H9 (cell line): ENCODE results near the gene TMIGD3. TPM values are rescaled to one million over a fixed set of nuclear protein-coding genes. Genes with fewer than 3 reads are reported as not detected.

Source experiments
- DNase-seq: peaks from one replicate; pipeline ENCODE4 v3.0.0-alpha.2; 2017
- H2AFZ ChIP-seq: one replicate; pipeline ENCODE4 v1.6.1; 2013; ENCODE audit warnings: mild to moderate bottlenecking, low read length, control low read depth, moderate library complexity
- H2AK5ac ChIP-seq: 2 replicates; pipeline ENCODE4 v1.6.1; 2013; ENCODE audit warnings: low read length, control low read depth, mixed read lengths; ENCODE audit not compliant: insufficient read length
- H2BK120ac ChIP-seq: one replicate; pipeline ENCODE4 v1.6.1; 2013; ENCODE audit warnings: low read depth, mild to moderate bottlenecking, low read length, control low read depth, inconsistent platforms; ENCODE audit not compliant: poor library complexity, severe bottlenecking
- H2BK12ac ChIP-seq: 2 replicates; pipeline ENCODE4 v1.6.1; 2013; ENCODE audit warnings: low read length, control low read depth, mixed read lengths, low read depth; ENCODE audit not compliant: insufficient read length
- H2BK15ac ChIP-seq: 2 replicates; pipeline ENCODE4 v1.6.1; 2013; ENCODE audit warnings: low read depth, low read length, control low read depth
- H2BK20ac ChIP-seq: one replicate; pipeline ENCODE4 v1.6.1; 2013; ENCODE audit warnings: low read depth, mild to moderate bottlenecking, low read length, control low read depth, inconsistent platforms; ENCODE audit not compliant: poor library complexity, severe bottlenecking
- H2BK5ac ChIP-seq: 2 replicates; pipeline ENCODE4 v1.6.1; 2013; ENCODE audit warnings: low read length, control low read depth, mixed read lengths; ENCODE audit not compliant: insufficient read length
- H3K14ac ChIP-seq: 2 replicates; pipeline ENCODE4 v1.6.1; 2013; ENCODE audit warnings: low read length, control low read depth; ENCODE audit not compliant: insufficient read depth
- H3K18ac ChIP-seq: 2 replicates; pipeline ENCODE4 v1.6.1; 2013; ENCODE audit warnings: low read depth, mild to moderate bottlenecking, mixed read lengths, low read length, control low read depth; ENCODE audit not compliant: insufficient read length
- H3K23ac ChIP-seq: 2 replicates; pipeline ENCODE4 v1.6.1; 2013; ENCODE audit warnings: low read length, control low read depth, mixed read lengths, low read depth; ENCODE audit not compliant: insufficient read length
- H3K23me2 ChIP-seq: 2 replicates; pipeline ENCODE4 v1.6.1; 2013; ENCODE audit warnings: low read depth, mild to moderate bottlenecking, mixed read lengths, low read length, control low read depth; ENCODE audit not compliant: insufficient read length, poor library complexity, severe bottlenecking
- H3K27ac ChIP-seq: 2 replicates; pipeline ENCODE4 v1.5.1; 2013; ENCODE audit warnings: low read length, control low read depth, mixed read lengths, low read depth; ENCODE audit not compliant: insufficient read length
- H3K27me3 ChIP-seq: 2 replicates; pipeline ENCODE4 v1.6.1; 2013; ENCODE audit warnings: low read length, control low read depth, inconsistent platforms; ENCODE audit not compliant: insufficient read depth
- H3K4ac ChIP-seq: 2 replicates; pipeline ENCODE4 v1.6.1; 2013; ENCODE audit warnings: low read depth, mild to moderate bottlenecking, control low read depth, inconsistent platforms, low read length, moderate library complexity
- H3K4me1 ChIP-seq: 2 replicates; pipeline ENCODE4 v1.6.1; 2013; ENCODE audit warnings: low read length, control low read depth, inconsistent platforms; ENCODE audit not compliant: insufficient read depth
- H3K4me2 ChIP-seq: 2 replicates; pipeline ENCODE4 v1.6.1; 2013; ENCODE audit warnings: low read length, control low read depth, mixed read lengths; ENCODE audit not compliant: insufficient read length, insufficient read depth
- H3K56ac ChIP-seq: 2 replicates; pipeline ENCODE4 v1.6.1; 2013; ENCODE audit warnings: low read depth, mild to moderate bottlenecking, mixed read lengths, low read length, control low read depth; ENCODE audit not compliant: insufficient read length
- H3K79me1 ChIP-seq: 2 replicates; pipeline ENCODE4 v1.6.1; 2013; ENCODE audit warnings: low read depth, mild to moderate bottlenecking, moderate library complexity, low read length, control low read depth, inconsistent platforms; ENCODE audit not compliant: insufficient read depth, poor library complexity, severe bottlenecking
- H3K79me2 ChIP-seq: 2 replicates; pipeline ENCODE4 v1.6.1; 2013; ENCODE audit warnings: low read length, control low read depth, inconsistent platforms; ENCODE audit not compliant: insufficient read depth
- H3K9ac ChIP-seq: 2 replicates; pipeline ENCODE4 v1.6.1; 2013; ENCODE audit warnings: low read length, control low read depth, mixed read lengths; ENCODE audit not compliant: insufficient read length; ENCODE audit errors: extremely low read depth
- H3K9me3 ChIP-seq: one replicate; pipeline ENCODE4 v1.6.1; 2013; ENCODE audit warnings: low read depth, low read length, inconsistent platforms; ENCODE audit not compliant: control insufficient read depth
- H3T11ph ChIP-seq: one replicate; pipeline ENCODE4 v1.6.1; 2013; ENCODE audit warnings: mild to moderate bottlenecking, low read length, control low read depth, inconsistent platforms
- H4K20me1 ChIP-seq: one replicate; pipeline ENCODE4 v1.6.1; 2013; ENCODE audit not compliant: control insufficient read depth, insufficient read length, insufficient read depth
- H4K5ac ChIP-seq: 2 replicates; pipeline ENCODE4 v1.6.1; 2013; ENCODE audit warnings: low read depth, mild to moderate bottlenecking, mixed read lengths, low read length, control low read depth; ENCODE audit not compliant: insufficient read length
- H4K8ac ChIP-seq: replicated peaks from 2 replicates; pipeline ENCODE4 v1.6.1; 2013; ENCODE audit warnings: low read length, control low read depth, mixed read lengths, low read depth; ENCODE audit not compliant: insufficient read length
- H4K91ac ChIP-seq: 2 replicates; pipeline ENCODE4 v1.6.1; 2013; ENCODE audit warnings: low read depth, mild to moderate bottlenecking, moderate library complexity, mixed read lengths, low read length, control low read depth; ENCODE audit not compliant: insufficient read length
- H3K27ac Mint-ChIP-seq, 3 experiments: 2 replicates in 2 of 3; 3 replicates in 1 of 3; pipeline ENCODE4 v1.8.0; 2020 to 2021; ENCODE audit warnings: mixed read lengths in 3 of 3, mild to moderate bottlenecking in 1 of 3, moderate library complexity in 1 of 3
- H3K27me3 Mint-ChIP-seq: 2 replicates; pipeline ENCODE4 v1.8.0; 2021; ENCODE audit warnings: low read depth, mild to moderate bottlenecking, moderate library complexity, mixed read lengths
- H3K36me3 Mint-ChIP-seq, 3 experiments: 2 replicates in 2 of 3; 3 replicates in 1 of 3; pipeline ENCODE4 v1.8.0; 2020 to 2021; ENCODE audit warnings: low read depth in 3 of 3, mixed read lengths in 3 of 3; ENCODE audit not compliant: insufficient read depth in 1 of 3
- H3K4me1 Mint-ChIP-seq, 2 experiments: 2 replicates each; pipeline ENCODE4 v1.8.0; 2020; ENCODE audit warnings: mixed read lengths in 2 of 2
- H3K4me3 Mint-ChIP-seq, 2 experiments: 2 replicates in 1 of 2; 3 replicates in 1 of 2; pipeline ENCODE4 v1.8.0; 2020 to 2021; ENCODE audit warnings: mild to moderate bottlenecking in 2 of 2, mixed read lengths in 2 of 2, moderate library complexity in 1 of 2
- H3K9me3 Mint-ChIP-seq, 2 experiments: 2 replicates in 1 of 2; 3 replicates in 1 of 2; pipeline ENCODE4 v1.8.0; 2020; ENCODE audit warnings: mild to moderate bottlenecking in 2 of 2, mixed read lengths in 2 of 2, moderate library complexity in 1 of 2
- CTCF ChIP-seq: fragments of 200-600 bp; sonication (generic); conservative IDR thresholded peaks from 3 replicates; pipeline ENCODE4 v1.8.0; 2021; ENCODE audit warnings: antibody characterized with exemption, mild to moderate bottlenecking
- WGBS: extraction: QIAGEN DNeasy Blood & Tissue Kit; methylation state at CpG from one replicate; pipeline ENCODE4 v1.1.7; 2013; ENCODE audit warnings: missing lambda C conversion rate, low lambda C conversion rate, mixed read lengths; ENCODE audit not compliant: insufficient read length; ENCODE audit errors: extremely low coverage; 5-methylcytosine and 5-hydroxymethylcytosine counted together
- total RNA-seq: library from RNA; stranded (reverse); gene quantifications from 2 replicates; pipeline ENCODE4 v1.2.1, GENCODE V29; 2021

The TMIGD3 gene
- total RNA-seq, 1 experiment from 2014 or later = not detected

- Mint-ChIP-seq H3K27ac (no peak overlapping the region), H3K36me3 (peaks cover 46 to 90% (median 77%) of the 10 kb centered on the region in 3 experiments; a peak in 6 of 7 replicates), H3K4me1 (peaks cover 1 to 6% of the 10 kb centered on the region in 2 experiments; a peak in 3 of 4 replicates), H3K4me3 (no peak overlapping the region), H3K27me3 (no peaks in the 10 kb centered on the region), H3K9me3 (no peaks in the 10 kb centered on the region)
- WGBS = no CpG with 5 or more reads among the region's 4 CpGs
- Histone ChIP-seq H3K4me2 (no peak overlapping the region), H3T11ph (no peak overlapping the region), H2BK20ac (no peak overlapping the region), H2AK5ac (no peak overlapping the region), H3K18ac (no peak overlapping the region), H2BK15ac (no peak overlapping the region), H3K79me2 (peaks cover 2% of the 10 kb centered on the region; the same call in 1 of the 2 replicates), H3K14ac (no peak overlapping the region), H2AFZ (no peak overlapping the region), H3K9ac (no peak overlapping the region), H2BK5ac (no peak overlapping the region), H3K4me1 (no peaks in the 10 kb centered on the region), H4K8ac (no peak overlapping the region), H3K56ac (no peak overlapping the region), H2BK12ac (no peak overlapping the region), H3K23ac (no peak overlapping the region), H2BK120ac (no peak overlapping the region), H4K20me1 (no peaks in the 10 kb centered on the region), H4K91ac (no peak overlapping the region), H4K5ac (no peak overlapping the region), H3K27me3 (no peaks in the 10 kb centered on the region), H3K9me3 (no peaks in the 10 kb centered on the region), H3K23me2 (no peaks in the 10 kb centered on the region), H3K79me1 (peaks cover 12% of the 10 kb centered on the region), H3K4ac (no peak overlapping the region), H3K27ac (no peak overlapping the region)
- DNase-seq = no peak
- TF ChIP-seq CTCF = no peak
Observed at GRCh38 chr1:111442457-111442856, 61.0 kb downstream of the TMIGD3 start.
